T-helper 1 cell treated with Interleukin-12 subunit alpha and Interleukin-12 subunit beta and Interleukin-4 antibody, amounts not matched to agents 30 μg/mL and 1 μg/mL, for 36 hours (primary cell): ENCODE data around the gene PIK3CG.
"Not testable (repeated sequence)": the region's sequence is repeated elsewhere in the genome, so short reads cannot be mapped to it uniquely, and the experiment has no call there.

Experiments used
- H3K27ac Mint-ChIP-seq: one replicate; pipeline ENCODE4 v1.8.0; 2021; ENCODE audit warnings: mild to moderate bottlenecking, mixed read lengths
- H3K27me3 Mint-ChIP-seq: one replicate; pipeline ENCODE4 v1.8.0; 2021; ENCODE audit warnings: low read depth, mixed read lengths
- H3K36me3 Mint-ChIP-seq: one replicate; pipeline ENCODE4 v1.8.0; 2021; ENCODE audit warnings: low read depth, mixed read lengths
- H3K4me1 Mint-ChIP-seq: one replicate; pipeline ENCODE4 v1.8.0; 2021; ENCODE audit warnings: low read depth, mixed read lengths
- H3K4me3 Mint-ChIP-seq: one replicate; pipeline ENCODE4 v1.8.0; 2021; ENCODE audit warnings: mild to moderate bottlenecking, moderate library complexity, mixed read lengths
- H3K9me3 Mint-ChIP-seq: one replicate; pipeline ENCODE4 v1.8.0; 2021; ENCODE audit warnings: mixed read lengths

Gene PIK3CG

DNA sequence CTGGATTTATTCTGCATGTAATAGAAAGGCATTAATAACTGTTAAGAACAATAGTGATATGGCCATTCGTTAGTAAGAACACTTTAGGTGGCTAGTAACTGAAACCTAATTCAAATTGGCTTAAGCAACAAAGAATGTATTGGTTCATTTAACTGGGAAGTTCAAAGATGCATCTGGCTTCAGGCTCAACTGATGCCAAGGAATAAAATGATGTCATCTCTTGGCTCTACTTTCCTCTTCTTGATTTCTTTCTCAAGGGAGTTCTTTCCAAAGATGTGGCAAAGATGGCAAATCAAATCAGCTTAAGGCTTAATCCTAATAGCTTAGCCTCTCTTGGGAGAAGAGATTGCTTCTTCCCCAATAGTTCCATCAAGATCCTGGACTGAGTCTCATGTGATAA lies 51.6 kb downstream of the PIK3CG start:
- Mint-ChIP-seq H3K4me1 (no peaks in the 10 kb centered on the region), H3K27ac (no peak overlapping the region), H3K27me3 (peaks cover 4% of the 10 kb centered on the region), H3K4me3 (no peak overlapping the region), H3K36me3 (no peaks in the 10 kb centered on the region), H3K9me3 (peaks cover 6% of the 10 kb centered on the region)

GRCh38 chr7:106918991-106919390 lies 53.9 kb downstream of the PIK3CG start:
- no peak overlapping the region for H3K27ac Mint-ChIP-seq
- peaks cover 6% of the 10 kb centered on the region for H3K9me3 Mint-ChIP-seq
- peaks cover 4% of the 10 kb centered on the region for H3K27me3 Mint-ChIP-seq
- H3K36me3 Mint-ChIP-seq, result no peaks in the 10 kb centered on the region
- H3K4me3 Mint-ChIP-seq, result no peak overlapping the region
- no peaks in the 10 kb centered on the region for H3K4me1 Mint-ChIP-seq

- H3K27ac Mint-ChIP-seq, H3K4me1 Mint-ChIP-seq, H3K4me3 Mint-ChIP-seq, H3K27me3 Mint-ChIP-seq, H3K36me3 Mint-ChIP-seq: not testable (repeated sequence)
- peaks cover 10% of the 10 kb centered on the region for H3K9me3 Mint-ChIP-seq
These were observed 59.4 kb downstream of the PIK3CG start for GRCh38 chr7:106924468-106924867.

DNA sequence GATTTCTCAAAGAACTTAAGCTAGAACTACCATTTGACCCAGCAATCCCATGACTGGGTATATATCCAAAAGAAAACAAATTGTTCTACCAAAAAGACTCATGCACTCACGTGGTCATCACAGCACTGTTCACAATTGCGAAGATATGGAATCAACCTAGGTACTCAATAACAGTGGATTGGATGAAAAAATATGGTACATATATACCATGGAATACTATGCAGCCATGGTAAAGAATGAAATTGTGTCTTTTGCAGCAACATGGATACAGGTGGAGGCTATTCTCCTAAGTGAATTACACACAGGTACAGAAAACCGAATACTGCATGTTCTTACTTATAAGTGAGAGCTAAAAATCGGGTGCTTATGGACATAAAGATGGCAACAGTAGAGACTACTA lies 61.8 kb downstream of the PIK3CG start:
- H3K9me3 Mint-ChIP-seq, result peaks cover 4% of the 10 kb centered on the region
- no peak overlapping the region for H3K4me3 Mint-ChIP-seq
- no peak overlapping the region for H3K27ac Mint-ChIP-seq
- H3K36me3 Mint-ChIP-seq, result no peaks in the 10 kb centered on the region
- no peaks in the 10 kb centered on the region for H3K4me1 Mint-ChIP-seq
- H3K27me3 Mint-ChIP-seq, result peaks cover 4% of the 10 kb centered on the region

DNA sequence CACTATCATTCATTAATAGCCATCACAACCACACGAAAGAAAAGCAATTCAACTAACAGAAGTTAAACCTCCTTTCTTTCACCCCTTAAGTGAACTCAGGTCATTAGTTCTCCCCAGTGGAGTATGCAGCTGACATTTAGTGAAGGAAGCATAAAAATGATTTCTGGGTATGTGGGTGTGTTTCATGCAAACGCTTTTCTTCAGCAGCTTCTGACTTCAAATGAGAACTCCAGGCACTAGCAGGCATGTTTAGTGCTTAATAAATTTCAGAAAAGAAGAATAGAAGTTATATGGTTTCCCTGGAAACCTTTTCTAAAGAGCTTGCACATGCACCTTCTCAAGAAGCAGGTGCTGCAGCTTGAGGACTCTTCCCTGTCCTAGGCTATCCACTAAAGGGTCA lies 62.5 kb downstream of the PIK3CG start:
- peaks cover 4% of the 10 kb centered on the region for H3K27me3 Mint-ChIP-seq
- H3K27ac Mint-ChIP-seq, result no peak overlapping the region
- H3K4me3 Mint-ChIP-seq, result no peak overlapping the region
- peaks cover 4% of the 10 kb centered on the region for H3K9me3 Mint-ChIP-seq
- H3K36me3 Mint-ChIP-seq, result no peaks in the 10 kb centered on the region
- H3K4me1 Mint-ChIP-seq, result no peaks in the 10 kb centered on the region

DNA sequence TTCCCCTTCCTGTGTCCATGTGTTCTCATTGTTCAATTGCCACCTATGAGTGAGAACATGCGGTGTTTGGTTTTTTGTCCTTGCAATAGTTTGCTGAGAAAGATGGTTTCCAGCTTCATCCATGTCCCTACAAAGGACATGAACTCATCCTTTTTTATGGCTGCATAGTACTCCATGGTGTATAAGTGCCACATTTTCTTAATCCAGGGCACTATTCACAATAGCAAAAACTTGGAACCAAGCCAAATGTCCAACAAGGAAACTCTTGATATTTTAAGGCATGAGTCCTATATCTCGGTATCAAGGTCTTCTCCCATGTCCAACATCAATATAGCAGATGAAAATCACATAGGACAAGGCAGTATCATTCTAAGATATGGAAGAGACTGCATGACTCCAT lies 64.5 kb downstream of the PIK3CG start:
- not testable (repeated sequence) for H3K4me3 Mint-ChIP-seq, H3K36me3 Mint-ChIP-seq, H3K27me3 Mint-ChIP-seq, H3K9me3 Mint-ChIP-seq, H3K4me1 Mint-ChIP-seq, H3K27ac Mint-ChIP-seq

GRCh38 chr7:106936236-106936635 lies 71.2 kb downstream of the PIK3CG start:
- Mint-ChIP-seq H3K27ac (no peak overlapping the region), H3K27me3 (no peaks in the 10 kb centered on the region), H3K4me1 (no peaks in the 10 kb centered on the region), H3K4me3 (no peak overlapping the region), H3K36me3 (no peaks in the 10 kb centered on the region), H3K9me3 (peaks cover 4% of the 10 kb centered on the region)

DNA sequence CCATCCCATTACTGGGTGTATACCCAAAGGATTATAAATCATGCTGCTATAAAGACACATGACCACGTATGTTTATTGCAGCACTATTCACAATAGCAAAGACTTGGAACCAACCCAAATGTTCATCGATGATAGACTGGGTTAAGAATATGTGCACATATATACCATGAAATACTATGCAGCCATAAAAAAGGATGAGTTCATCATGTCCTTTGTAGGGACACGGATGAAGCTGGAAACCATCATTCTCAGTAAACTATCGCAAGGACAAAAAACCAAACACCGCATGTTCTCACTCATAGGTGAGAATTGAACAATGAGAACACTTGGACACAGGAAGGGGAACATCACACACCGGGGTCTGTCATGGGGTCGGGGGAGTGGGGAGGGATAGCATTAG lies 73.0 kb downstream of the PIK3CG start:
- H3K4me1 Mint-ChIP-seq, H3K27ac Mint-ChIP-seq, H3K9me3 Mint-ChIP-seq, H3K36me3 Mint-ChIP-seq, H3K4me3 Mint-ChIP-seq, H3K27me3 Mint-ChIP-seq: not testable (repeated sequence)

- Mint-ChIP-seq H3K27me3 (no peaks in the 10 kb centered on the region), H3K27ac (no peak overlapping the region), H3K4me3 (no peak overlapping the region), H3K9me3 (peaks cover 4% of the 10 kb centered on the region), H3K36me3 (no peaks in the 10 kb centered on the region), H3K4me1 (no peaks in the 10 kb centered on the region)
These were observed 73.7 kb downstream of the PIK3CG start for GRCh38 chr7:106938803-106939202.

DNA sequence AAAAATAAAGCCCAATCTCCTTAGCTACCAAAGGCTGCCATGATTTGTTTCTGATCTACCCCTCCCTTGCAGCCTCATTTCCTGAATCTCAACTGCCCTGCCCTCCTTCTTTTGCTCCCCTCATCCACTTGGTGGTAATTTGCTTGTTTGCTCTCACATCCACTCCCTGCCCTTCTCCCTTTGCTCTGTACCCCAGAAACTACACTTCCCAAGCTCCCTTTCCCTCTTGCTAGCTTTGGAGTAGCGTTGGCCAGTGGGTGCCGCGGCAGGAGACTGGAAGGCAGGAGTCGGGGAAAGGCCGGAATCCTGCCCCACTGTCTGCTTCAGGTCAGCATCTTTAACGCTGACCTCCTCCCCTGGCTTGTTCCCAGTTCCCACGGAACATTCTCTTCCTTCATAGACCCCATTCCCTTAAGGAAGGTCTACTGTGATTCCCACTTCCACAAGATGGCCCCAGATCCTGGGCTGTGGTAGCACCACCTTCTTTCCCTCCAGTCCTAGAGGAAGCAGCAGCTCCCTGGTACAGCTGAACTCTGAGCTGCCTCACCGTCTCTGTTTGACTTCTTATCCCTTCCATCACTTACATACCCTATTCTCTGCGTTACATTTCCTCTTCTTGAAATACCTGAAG lies 79.1 kb downstream of the PIK3CG start:
- Mint-ChIP-seq H3K36me3 (no peaks in the 10 kb centered on the region), H3K9me3 (no peaks in the 10 kb centered on the region), H3K4me1 (no peaks in the 10 kb centered on the region), H3K27ac (no peak overlapping the region), H3K27me3 (peaks cover 12% of the 10 kb centered on the region), H3K4me3 (no peak overlapping the region)

DNA sequence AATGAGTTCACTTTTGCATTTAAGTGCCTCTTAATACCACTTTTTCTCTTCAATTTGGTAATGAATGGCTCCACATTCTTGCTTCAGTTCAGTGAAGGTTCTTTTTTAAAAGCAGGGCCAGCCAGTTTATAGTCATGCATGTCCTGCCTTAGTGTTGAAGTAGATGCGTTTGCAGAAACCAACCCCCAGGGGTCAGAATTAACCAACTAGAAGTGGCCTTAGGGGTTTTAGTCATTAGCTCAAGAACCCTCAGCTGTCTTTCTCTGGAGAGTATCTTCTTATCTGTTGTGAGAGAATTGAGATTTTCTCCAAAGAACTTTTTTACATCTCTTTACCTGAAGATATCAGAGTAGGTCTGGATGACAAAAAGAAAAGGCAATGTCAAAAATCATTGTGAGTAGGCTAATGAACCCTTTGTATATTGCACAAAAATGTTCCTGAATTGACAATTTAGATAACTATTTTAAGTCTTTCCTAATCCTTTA lies 82.2 kb downstream of the PIK3CG start:
- no peak overlapping the region for H3K27ac Mint-ChIP-seq
- no peaks in the 10 kb centered on the region for H3K9me3 Mint-ChIP-seq

GRCh38 chr7:106952001-106952657 lies 87.0 kb downstream of the PIK3CG start:
- Mint-ChIP-seq H3K27ac (no peak overlapping the region), H3K4me3 (no peak overlapping the region), H3K9me3 (no peaks in the 10 kb centered on the region), H3K36me3 (no peaks in the 10 kb centered on the region), H3K27me3 (peaks cover 12% of the 10 kb centered on the region), H3K4me1 (no peaks in the 10 kb centered on the region)

More for the DNA sequence above, 82.2 kb downstream of the PIK3CG start:
- Mint-ChIP-seq H3K36me3 (no peaks in the 10 kb centered on the region), H3K4me3 (no peak overlapping the region), H3K27me3 (peaks cover 12% of the 10 kb centered on the region), H3K4me1 (no peaks in the 10 kb centered on the region)

DNA sequence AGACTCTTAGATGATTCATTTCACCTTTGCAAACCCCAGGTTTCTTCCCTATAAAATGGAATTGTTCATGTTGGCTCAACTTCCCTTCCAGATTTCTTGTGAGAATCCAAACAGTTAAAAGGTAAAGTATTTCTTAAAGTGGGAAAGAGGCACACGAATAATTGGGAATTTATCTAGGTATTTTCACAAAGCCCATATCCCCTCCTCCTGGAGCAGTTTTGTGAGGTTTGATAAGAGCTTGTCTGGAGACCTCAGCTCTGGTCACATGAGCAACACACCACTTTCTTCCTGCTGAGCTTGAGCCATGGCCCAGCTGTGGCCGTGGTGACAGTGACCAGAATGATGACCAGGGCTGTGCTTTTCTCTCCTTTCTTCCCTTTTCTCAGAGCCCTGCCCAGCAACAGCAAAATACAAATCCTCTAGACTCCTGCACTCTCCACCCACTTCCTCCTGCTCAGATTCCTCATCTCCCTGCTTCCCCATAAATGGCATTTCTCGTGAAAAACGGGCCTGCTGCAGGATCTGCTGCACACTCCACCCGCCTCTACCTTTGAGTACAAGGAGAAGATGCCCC lies 87.7 kb downstream of the PIK3CG start:
- H3K36me3 Mint-ChIP-seq, result no peaks in the 10 kb centered on the region
- H3K4me1 Mint-ChIP-seq, result no peaks in the 10 kb centered on the region
- H3K27ac Mint-ChIP-seq, result no peak overlapping the region
- H3K4me3 Mint-ChIP-seq, result no peak overlapping the region
- no peaks in the 10 kb centered on the region for H3K9me3 Mint-ChIP-seq
- peaks cover 12% of the 10 kb centered on the region for H3K27me3 Mint-ChIP-seq

GRCh38 chr7:106954840-106955239 lies 89.8 kb downstream of the PIK3CG start:
- Mint-ChIP-seq H3K9me3 (no peaks in the 10 kb centered on the region), H3K27me3 (no peaks in the 10 kb centered on the region), H3K36me3 (no peaks in the 10 kb centered on the region), H3K4me3 (no peak overlapping the region), H3K27ac (no peak overlapping the region), H3K4me1 (no peaks in the 10 kb centered on the region)

GRCh38 chr7:106955857-106956256 lies 90.8 kb downstream of the PIK3CG start:
- H3K36me3 Mint-ChIP-seq, H3K4me1 Mint-ChIP-seq, H3K4me3 Mint-ChIP-seq, H3K27me3 Mint-ChIP-seq, H3K27ac Mint-ChIP-seq, H3K9me3 Mint-ChIP-seq: not testable (repeated sequence)
